WTC11 (cell line): ENCODE data around the gene ACOT6. TPM values are rescaled to one million over a fixed set of nuclear protein-coding genes. Genes with fewer than 3 reads are reported as not detected.
A peak's percentile ranks its signal among the peaks of the same experiment; 100 is the strongest.
"Not testable (repeated sequence)": the region's sequence is repeated elsewhere in the genome, so short reads cannot be mapped to it uniquely, and the experiment has no call there.

Experiments
- ATAC-seq: fragments of 200-7000 bp; cut with Tn5 transposase; 2 replicates; pipeline ENCODE4 v1.10.0; 2021; ENCODE audit warnings: mild to moderate bottlenecking, moderate library complexity
- CTCF ChIA-PET: fragments of 300-600 bp; sonication (Branson Sonifier 250); formaldehyde crosslinking; loops from one replicate; lab custom pipeline; 2021; ENCODE audit warnings: antibody characterized with exemption; lab: Charles Lee
- POLR2A ChIA-PET: fragments of 350-600 bp; sonication (Branson Sonifier 250); formaldehyde crosslinking; loops from one replicate; lab custom pipeline; 2021; ENCODE audit warnings: antibody characterized with exemption; lab: Charles Lee
- DNase-seq: peaks from one replicate; pipeline ENCODE4 v3.0.0; 2021; ENCODE audit warnings: low spot score
- H3K27ac Mint-ChIP-seq: 2 replicates; pipeline ENCODE4 v1.8.0; 2021; ENCODE audit warnings: mixed read lengths
- H3K27me3 Mint-ChIP-seq: 2 replicates; pipeline ENCODE4 v1.8.0; 2021; ENCODE audit warnings: low read depth, mild to moderate bottlenecking, moderate library complexity, mixed read lengths
- H3K36me3 Mint-ChIP-seq: 2 replicates; pipeline ENCODE4 v1.8.0; 2021; ENCODE audit warnings: mixed read lengths
- H3K4me1 Mint-ChIP-seq: 2 replicates; pipeline ENCODE4 v1.8.0; 2022; ENCODE audit warnings: mixed read lengths
- H3K4me3 Mint-ChIP-seq: 2 replicates; pipeline ENCODE4 v1.8.0; 2021; ENCODE audit warnings: mild to moderate bottlenecking, moderate library complexity, mixed read lengths
- H3K9me3 Mint-ChIP-seq: 2 replicates; pipeline ENCODE4 v1.8.0; 2021; ENCODE audit warnings: mixed read lengths
- ATF2 ChIP-seq: sonication (generic); formaldehyde crosslinking; IDR thresholded peaks from 2 replicates; pipeline ENCODE4 v1.8.1; 2022; ENCODE audit warnings: low read depth, missing genetic modification reagents, borderline replicate concordance
- ATF3 ChIP-seq: sonication (generic); formaldehyde crosslinking; conservative IDR thresholded peaks from 2 replicates; pipeline ENCODE4 v1.8.1; 2022; ENCODE audit warnings: mild to moderate bottlenecking, missing genetic modification reagents
- ATF6 ChIP-seq: sonication (generic); formaldehyde crosslinking; IDR thresholded peaks from 2 replicates; pipeline ENCODE4 v1.8.1; 2023; ENCODE audit warnings: mild to moderate bottlenecking, missing genetic modification reagents
- CTCF ChIP-seq: fragments of 200-600 bp; IDR thresholded peaks from 2 replicates; pipeline ENCODE4 v1.8.0; 2022; ENCODE audit warnings: antibody characterized with exemption
- ELF4 ChIP-seq: sonication (generic); formaldehyde crosslinking; IDR thresholded peaks from 2 replicates; pipeline ENCODE4 v1.8.1; 2022; ENCODE audit warnings: low read depth, mild to moderate bottlenecking, moderate library complexity, missing genetic modification reagents
- FOXK1 ChIP-seq: sonication (generic); formaldehyde crosslinking; IDR thresholded peaks from 2 replicates; pipeline ENCODE4 v1.8.0; 2022; ENCODE audit warnings: mild to moderate bottlenecking, moderate library complexity, missing genetic modification reagents
- FOXP4 ChIP-seq: sonication (generic); formaldehyde crosslinking; IDR thresholded peaks from 2 replicates; pipeline ENCODE4 v1.8.0; 2022; ENCODE audit warnings: mild to moderate bottlenecking, missing genetic modification reagents
- HMGXB4 ChIP-seq: sonication (generic); formaldehyde crosslinking; IDR thresholded peaks from 2 replicates; pipeline ENCODE4 v1.8.1; 2023; ENCODE audit warnings: mild to moderate bottlenecking, moderate library complexity, missing genetic modification reagents
- NR3C1 ChIP-seq: sonication (generic); formaldehyde crosslinking; conservative IDR thresholded peaks from 2 replicates; pipeline ENCODE4 v1.8.1; 2023; ENCODE audit warnings: low read depth, mild to moderate bottlenecking, missing genetic modification reagents
- RORB ChIP-seq: fragments of 250-450 bp; sonication (Bioruptor Pico); IDR thresholded peaks from 2 replicates; pipeline ENCODE4 v1.9.0; 2021; ENCODE audit warnings: mild to moderate bottlenecking
- TCF7 ChIP-seq: sonication (generic); formaldehyde crosslinking; IDR thresholded peaks from 2 replicates; pipeline ENCODE4 v1.8.0; 2022; ENCODE audit warnings: mild to moderate bottlenecking, low read depth, missing genetic modification reagents, moderate library complexity
- ZNF396 ChIP-seq: fragments of 250-450 bp; sonication (Bioruptor Pico); IDR thresholded peaks from 2 replicates; pipeline ENCODE4 v1.8.0; 2021; ENCODE audit warnings: mild to moderate bottlenecking, moderate library complexity, borderline replicate concordance
- total RNA-seq: library from RNA; stranded (reverse); gene quantifications from 3 replicates; pipeline ENCODE4 v1.2.3, GENCODE V29; 2021

The ACOT6 gene
- total RNA-seq, 1 experiment from 2014 or later, result 0.13 TPM

DNA sequence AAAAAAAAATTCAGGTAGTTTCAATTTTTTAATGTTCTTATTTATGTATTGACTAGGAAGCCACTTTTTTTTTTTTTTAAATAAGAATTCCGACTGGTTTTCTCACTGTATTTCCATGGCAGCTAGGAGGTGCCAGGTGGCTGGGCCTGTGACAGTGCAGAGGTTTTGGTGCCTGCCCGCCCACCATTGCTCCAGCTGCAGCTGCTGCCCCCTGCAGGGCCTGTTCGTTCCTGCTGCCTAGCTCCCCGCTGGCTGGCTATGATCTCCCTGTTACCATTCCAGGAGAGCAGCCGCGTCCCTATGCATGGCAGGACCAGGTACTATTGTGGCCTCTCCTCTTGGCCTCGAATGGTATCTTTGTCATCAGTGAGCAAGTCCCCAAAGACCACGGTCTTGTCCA is 41.4 kb upstream of the ACOT6 start:
- peaks cover 13% of the 10 kb centered on the region for H3K27me3 Mint-ChIP-seq
- POLR2A ChIA-PET, result interaction anchor here (0.7 to 2.6 kb wide), 5 partner anchors 33 to 541 kb away, joined by 3 to 12 read pairs (median 4); partner anchors contain the start of genes ACOT6 and RIOX1
- CTCF ChIA-PET, result interaction anchor here (0.5 to 4.5 kb wide), 29 partner anchors 16 to 687 kb away, joined by 3 to 79 read pairs (median 4); partner anchors contain the start of genes ACOT6 and RIOX1

GRCh38 chr14:73573034-73573433 is 39.3 kb upstream of the ACOT6 start:
- H3K27me3 Mint-ChIP-seq, ATAC-seq, POLR2A ChIA-PET, H3K9me3 Mint-ChIP-seq, H3K4me3 Mint-ChIP-seq, H3K27ac Mint-ChIP-seq, CTCF ChIA-PET, DNase-seq: not testable (repeated sequence)
- Mint-ChIP-seq H3K36me3 (peaks cover 18% of the 10 kb centered on the region), H3K4me1 (peaks cover 24% of the 10 kb centered on the region)

More for the DNA sequence above, 41.4 kb upstream of the ACOT6 start:
- not testable (repeated sequence) for H3K9me3 Mint-ChIP-seq, H3K4me3 Mint-ChIP-seq, H3K27ac Mint-ChIP-seq
- ATAC-seq (peak; percentile 75), DNase-seq (peak; percentile 83)
- Mint-ChIP-seq H3K4me1 (peaks cover 30% of the 10 kb centered on the region), H3K36me3 (peaks cover 24% of the 10 kb centered on the region)
- TF ChIP-seq CTCF, result peak; percentile 43; the same call in 1 of the 2 replicates

DNA sequence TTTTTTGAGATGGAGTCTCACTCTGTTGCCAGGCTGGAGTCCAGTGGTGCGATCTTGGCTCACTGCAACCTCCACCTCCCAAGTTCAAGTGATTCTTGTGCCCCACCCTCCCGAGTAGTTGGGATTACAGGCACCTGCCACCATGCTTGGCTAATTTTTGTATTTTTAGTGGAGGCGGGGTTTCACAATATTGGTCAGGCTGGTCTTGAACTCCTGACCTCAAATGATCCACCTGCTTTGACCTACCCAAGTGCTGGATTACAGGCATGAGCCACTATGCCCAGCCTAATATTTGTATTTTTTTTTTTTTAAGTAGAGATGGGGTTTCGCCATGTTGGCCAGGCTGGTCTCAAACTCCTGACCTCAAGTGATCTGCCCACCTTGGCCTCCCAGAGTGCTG is 38.6 kb upstream of the ACOT6 start:
- peaks cover 18% of the 10 kb centered on the region for H3K36me3 Mint-ChIP-seq
- CTCF ChIA-PET, H3K9me3 Mint-ChIP-seq, H3K4me3 Mint-ChIP-seq, DNase-seq, POLR2A ChIA-PET, H3K27me3 Mint-ChIP-seq, H3K27ac Mint-ChIP-seq, ATAC-seq: not testable (repeated sequence)
- H3K4me1 Mint-ChIP-seq, result peaks cover 16% of the 10 kb centered on the region

DNA sequence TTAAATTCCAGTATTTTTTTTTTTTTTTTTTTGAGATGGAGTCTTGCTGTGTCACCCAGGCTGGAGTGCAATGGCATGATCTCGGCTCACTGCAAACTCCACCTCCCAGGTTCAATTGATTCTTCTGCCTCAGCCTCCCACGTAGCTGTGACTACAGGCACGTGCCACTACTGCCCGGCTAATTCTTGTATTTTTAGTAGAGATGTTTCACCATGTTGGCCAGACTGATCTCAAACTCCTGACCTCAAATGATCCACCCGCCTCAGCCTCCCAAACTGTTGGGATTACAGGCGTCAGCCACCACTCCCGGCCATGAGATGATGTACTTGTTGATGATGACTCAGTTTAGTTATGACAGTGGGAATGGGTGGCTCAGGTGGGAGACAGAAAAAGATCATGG is 38.1 kb upstream of the ACOT6 start:
- CTCF ChIA-PET, H3K27me3 Mint-ChIP-seq, H3K9me3 Mint-ChIP-seq, DNase-seq, H3K27ac Mint-ChIP-seq, H3K4me3 Mint-ChIP-seq, ATAC-seq, POLR2A ChIA-PET: not testable (repeated sequence)
- peaks cover 12% of the 10 kb centered on the region for H3K4me1 Mint-ChIP-seq
- H3K36me3 Mint-ChIP-seq, result peaks cover 18% of the 10 kb centered on the region

GRCh38 chr14:73576391-73576790 is 35.9 kb upstream of the ACOT6 start:
- ChIA-PET POLR2A (interaction anchor here (0.7 kb wide), 1 partner anchor 110 kb away, joined by 3 read pairs; no protein-coding TSS in a partner anchor), CTCF (no interaction called here)
- TF ChIP-seq ZNF396 (no peak), NR3C1 (CRISPR knock-in tag) (no peak), ELF4 (CRISPR knock-in tag) (no peak), HMGXB4 (no peak), FOXK1 (CRISPR knock-in tag) (no peak), ATF3 (no peak), RORB (CRISPR knock-in tag) (no peak), TCF7 (no peak), ATF6 (no peak), ATF2 (CRISPR knock-in tag) (no peak), FOXP4 (no peak)
- H3K4me1 Mint-ChIP-seq, result no peaks in the 10 kb centered on the region
- H3K27ac Mint-ChIP-seq, result no peak overlapping the region
- no peaks in the 10 kb centered on the region for H3K27me3 Mint-ChIP-seq
- H3K4me3 Mint-ChIP-seq, result no peak overlapping the region
- peaks cover 18% of the 10 kb centered on the region for H3K36me3 Mint-ChIP-seq
- H3K9me3 Mint-ChIP-seq, result no peaks in the 10 kb centered on the region
- ATAC-seq (no peak), DNase-seq (no peak)

- H3K27ac Mint-ChIP-seq, H3K27me3 Mint-ChIP-seq, H3K4me3 Mint-ChIP-seq, POLR2A ChIA-PET, ATAC-seq, H3K4me1 Mint-ChIP-seq, H3K9me3 Mint-ChIP-seq, DNase-seq: not testable (repeated sequence)
- peaks cover 18% of the 10 kb centered on the region for H3K36me3 Mint-ChIP-seq
- CTCF ChIA-PET, result interaction anchor here (0.7 kb wide), 1 partner anchor 1202 kb away, joined by 3 read pairs; no protein-coding TSS in a partner anchor
Observed at GRCh38 chr14:73577214-73577613, 35.1 kb upstream of the ACOT6 start.
